ENCODE results near the gene SLC43A2.
"Not testable (repeated sequence)": the region's sequence is repeated elsewhere in the genome, so short reads cannot be mapped to it uniquely, and the experiment has no call there.

The SLC43A2 gene

GRCh38 chr17:1627982-1628855 lies at the start of gene SLC43A2:
Gene SLC43A2 (minus strand): TSS chr17:1628834. CDS start chr17:1627874, 960 bp downstream.
- no peak for DNase-seq

- no peak for DNase-seq
Observed at GRCh38 chr17:1676401-1676800, 47.8 kb upstream of the SLC43A2 start.

- no peak for DNase-seq
Observed at GRCh38 chr17:1673041-1673785, 44.6 kb upstream of the SLC43A2 start.

GRCh38 chr17:1663934-1664333 lies 35.3 kb upstream of the SLC43A2 start:
- DNase-seq = not testable (repeated sequence)

- no peak for DNase-seq
Observed at GRCh38 chr17:1661045-1661444, 32.4 kb upstream of the SLC43A2 start.

- DNase-seq = no peak
Observed at GRCh38 chr17:1658100-1658499, 29.5 kb upstream of the SLC43A2 start.

- DNase-seq = no peak
Observed at GRCh38 chr17:1653735-1654134, 25.1 kb upstream of the SLC43A2 start.

GRCh38 chr17:1652794-1653193 lies 24.2 kb upstream of the SLC43A2 start:
- DNase-seq = not testable (repeated sequence)

- DNase-seq = no peak
Observed at GRCh38 chr17:1651559-1651844, 22.9 kb upstream of the SLC43A2 start.

GRCh38 chr17:1650731-1651558 lies 22.3 kb upstream of the SLC43A2 start:
- DNase-seq = no peak

- no peak for DNase-seq
Observed at GRCh38 chr17:1649844-1650501, 21.3 kb upstream of the SLC43A2 start, which contains the start of gene RILP. Gene RILP (minus strand): TSS chr17:1649866. CDS start chr17:1649804, 62 bp downstream.

GRCh38 chr17:1648963-1649843 lies 20.6 kb upstream of the SLC43A2 start:
- DNase-seq = no peak

- no peak for DNase-seq
Observed at GRCh38 chr17:1648173-1648962, 19.7 kb upstream of the SLC43A2 start.

- no peak for DNase-seq
Observed at GRCh38 chr17:1647802-1648171, 19.2 kb upstream of the SLC43A2 start.

- no peak for DNase-seq
Observed at GRCh38 chr17:1646199-1646875, 17.7 kb upstream of the SLC43A2 start.

GRCh38 chr17:1645207-1646171 lies 16.9 kb upstream of the SLC43A2 start, which contains the start of gene SCARF1:
Gene SCARF1 (minus strand): TSS chr17:1645732. CDS start chr17:1645697, 35 bp downstream.
- DNase-seq = no peak

GRCh38 chr17:1644493-1645206 lies 16.0 kb upstream of the SLC43A2 start:
- DNase-seq = no peak

- DNase-seq = no peak
Observed at GRCh38 chr17:1643999-1644492, 15.4 kb upstream of the SLC43A2 start.
